ENCODE measurements around the gene OR6J1.
"Not testable (repeated sequence)": the region's sequence is repeated elsewhere in the genome, so short reads cannot be mapped to it uniquely, and the experiment has no call there.

The OR6J1 gene

GRCh38 chr14:22650046-22650739, 6.0 kb upstream of the OR6J1 start:
- no peak for DNase-seq

GRCh38 chr14:22648506-22648905, 4.4 kb upstream of the OR6J1 start:
- DNase-seq, result no peak

- DNase-seq, result no peak
These were observed 2.6 kb upstream of the OR6J1 start for GRCh38 chr14:22646570-22647254.

- no peak for DNase-seq
These were observed 2.3 kb downstream of the OR6J1 start for GRCh38 chr14:22641846-22642245.

GRCh38 chr14:22640192-22640591, 4.0 kb downstream of the OR6J1 start:
- DNase-seq, result no peak

GRCh38 chr14:22635980-22636379, 8.2 kb downstream of the OR6J1 start:
- not testable (repeated sequence) for DNase-seq

GRCh38 chr14:22634233-22634900, 9.8 kb downstream of the OR6J1 start:
- DNase-seq, result no peak

GRCh38 chr14:22630486-22630885, 13.7 kb downstream of the OR6J1 start:
- no peak for DNase-seq

GRCh38 chr14:22630066-22630465, 14.1 kb downstream of the OR6J1 start:
- DNase-seq, result no peak

- DNase-seq, result no peak
These were observed 14.8 kb downstream of the OR6J1 start for GRCh38 chr14:22629361-22629760.

GRCh38 chr14:22627506-22628263, 16.5 kb downstream of the OR6J1 start:
- no peak for DNase-seq

GRCh38 chr14:22626590-22626989, 17.6 kb downstream of the OR6J1 start:
- DNase-seq, result no peak

- no peak for DNase-seq
These were observed 21.1 kb downstream of the OR6J1 start for GRCh38 chr14:22623047-22623446.

GRCh38 chr14:22622255-22622654, 21.9 kb downstream of the OR6J1 start:
- no peak for DNase-seq

GRCh38 chr14:22615765-22616164, 28.4 kb downstream of the OR6J1 start:
- DNase-seq, result not testable (repeated sequence)

- no peak for DNase-seq
These were observed 29.8 kb downstream of the OR6J1 start for GRCh38 chr14:22614240-22614799.

GRCh38 chr14:22613736-22614239, 30.4 kb downstream of the OR6J1 start:
- no peak for DNase-seq

GRCh38 chr14:22613106-22613695, 31.0 kb downstream of the OR6J1 start:
- DNase-seq, result no peak

GRCh38 chr14:22610931-22611330, 33.2 kb downstream of the OR6J1 start:
- DNase-seq, result no peak

GRCh38 chr14:22607291-22607690, 36.9 kb downstream of the OR6J1 start:
- DNase-seq, result no peak

- DNase-seq, result no peak
These were observed 37.8 kb downstream of the OR6J1 start for GRCh38 chr14:22606380-22606779.

GRCh38 chr14:22602862-22603261, 41.3 kb downstream of the OR6J1 start:
- no peak for DNase-seq
